Thyroid gland (tissue), 4 donors: ENCODE data around the gene NREP. TPM values are rescaled to one million over a fixed set of nuclear protein-coding genes. Genes with fewer than 3 reads are reported as not detected.

ENCODE experiments used
- DNase-seq, 2 donors: peaks; one replicate each; pipeline ENCODE4 v3.0.0-alpha.2; 2019
- H3K27ac ChIP-seq, 3 donors: fragments of 200-600 bp; sonication (generic); 1 replicate in 2 of 3; 2 replicates in 1 of 3; pipeline ENCODE4 v1.5.1; 2016 to 2019; ENCODE audit warnings: mild to moderate bottlenecking in 1 of 3, moderate library complexity in 1 of 3
- H3K27me3 ChIP-seq: fragments of 200-600 bp; sonication (generic); one replicate; pipeline ENCODE4 v1.5.1; 2019
- H3K36me3 ChIP-seq, 2 donors: fragments of 200-600 bp; sonication (generic); one replicate each; pipeline ENCODE4 v1.5.1; 2016 to 2019
- H3K4me1 ChIP-seq, 2 donors: fragments of 200-600 bp; sonication (generic); one replicate each; pipeline ENCODE4 v1.5.1; 2017 to 2019
- H3K4me3 ChIP-seq, 3 donors: fragments of 200-600 bp; sonication (generic); replicated peaks in 1 of 3; 1 replicate in 2 of 3; 2 replicates in 1 of 3; pipeline ENCODE4 v1.5.1; 2016; ENCODE audit warnings: mild to moderate bottlenecking in 1 of 3
- H3K9me3 ChIP-seq: fragments of 200-600 bp; sonication (generic); one replicate; pipeline ENCODE4 v1.5.1; 2017
- POLR2A ChIP-seq, 2 donors: fragments of 450-650 bp; IDR thresholded peaks; one replicate each; pipeline ENCODE4 v1.6.1; 2017; ENCODE audit warnings: antibody characterized with exemption in 2 of 2, mild to moderate bottlenecking in 2 of 2, moderate library complexity in 1 of 2
- WGBS, 2 donors: methylation state at CpG; one replicate each; pipeline ENCODE4 v1.1.5; 2017; 5-methylcytosine and 5-hydroxymethylcytosine counted together
- intact Hi-C: fragments of 100-400 bp; cut with DNase I; formaldehyde crosslinking; loops from one replicate; pipeline ENCODE4 v1.15.1; 2023
- total RNA-seq, 4 donors: library from RNA; depleted of rRNA; stranded (reverse); fragments of >200 nt; gene quantifications; one replicate each; pipeline ENCODE4 v1.2.3, GENCODE V29; 2016
- TF ChIP-seq, protein P1 (sequence below), 6 experiments: fragments of 200-600 bp in 3 of 6; fragments of 450-650 bp in 3 of 6; sonication (generic) in 3 of 6; IDR thresholded peaks; one replicate each; pipeline ENCODE4 v1.5.1; 2016 to 2019; ENCODE audit warnings: antibody characterized with exemption in 6 of 6, mild to moderate bottlenecking in 2 of 6, inconsistent platforms in 1 of 6, moderate library complexity in 1 of 6

NREP gene
- total RNA-seq, 4 donors from 2014 or later: 4.4 to 20.6 (median 11.1) TPM

DNA sequence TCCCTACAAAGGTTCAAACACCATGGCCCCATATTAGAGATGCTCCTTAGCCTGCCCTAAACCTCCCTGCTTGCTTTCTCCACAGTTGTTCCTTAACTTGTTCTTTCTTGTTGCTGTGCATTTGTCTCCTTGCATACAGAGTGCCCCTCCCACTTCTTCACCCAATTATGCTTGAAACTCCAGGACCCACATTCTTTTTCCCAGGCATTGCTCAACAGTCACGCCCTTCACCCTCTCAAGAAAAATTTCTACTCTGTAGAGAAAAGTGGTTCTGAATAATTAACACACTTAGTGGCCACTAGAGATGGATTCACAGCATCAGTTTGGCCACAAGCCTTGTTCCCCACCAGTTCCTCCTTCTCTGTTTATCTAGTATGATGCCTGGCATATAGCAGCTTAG is 57.7 kb downstream of the NREP start:
- Histone ChIP-seq H3K36me3 (no peaks in the 10 kb centered on the region), H3K27ac (no peak overlapping the region), H3K27me3 (no peaks in the 10 kb centered on the region), H3K9me3 (no peaks in the 10 kb centered on the region), H3K4me3 (no peak overlapping the region), H3K4me1 (peaks cover 0 to 7% of the 10 kb centered on the region in 2 donors)
- no peak for TF ChIP-seq POLR2A (IDR thresholded peaks at IDR 0.05)
- TF ChIP-seq, protein P1, sequence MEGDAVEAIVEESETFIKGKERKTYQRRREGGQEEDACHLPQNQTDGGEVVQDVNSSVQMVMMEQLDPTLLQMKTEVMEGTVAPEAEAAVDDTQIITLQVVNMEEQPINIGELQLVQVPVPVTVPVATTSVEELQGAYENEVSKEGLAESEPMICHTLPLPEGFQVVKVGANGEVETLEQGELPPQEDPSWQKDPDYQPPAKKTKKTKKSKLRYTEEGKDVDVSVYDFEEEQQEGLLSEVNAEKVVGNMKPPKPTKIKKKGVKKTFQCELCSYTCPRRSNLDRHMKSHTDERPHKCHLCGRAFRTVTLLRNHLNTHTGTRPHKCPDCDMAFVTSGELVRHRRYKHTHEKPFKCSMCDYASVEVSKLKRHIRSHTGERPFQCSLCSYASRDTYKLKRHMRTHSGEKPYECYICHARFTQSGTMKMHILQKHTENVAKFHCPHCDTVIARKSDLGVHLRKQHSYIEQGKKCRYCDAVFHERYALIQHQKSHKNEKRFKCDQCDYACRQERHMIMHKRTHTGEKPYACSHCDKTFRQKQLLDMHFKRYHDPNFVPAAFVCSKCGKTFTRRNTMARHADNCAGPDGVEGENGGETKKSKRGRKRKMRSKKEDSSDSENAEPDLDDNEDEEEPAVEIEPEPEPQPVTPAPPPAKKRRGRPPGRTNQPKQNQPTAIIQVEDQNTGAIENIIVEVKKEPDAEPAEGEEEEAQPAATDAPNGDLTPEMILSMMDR (IDR thresholded peaks at IDR 0.05): no peak
- 50 to 62% methylated on average over 1 of the region's 1 CpG for WGBS, 2 donors
- DNase-seq: no peak
- intact Hi-C loops: no loop called here

DNA sequence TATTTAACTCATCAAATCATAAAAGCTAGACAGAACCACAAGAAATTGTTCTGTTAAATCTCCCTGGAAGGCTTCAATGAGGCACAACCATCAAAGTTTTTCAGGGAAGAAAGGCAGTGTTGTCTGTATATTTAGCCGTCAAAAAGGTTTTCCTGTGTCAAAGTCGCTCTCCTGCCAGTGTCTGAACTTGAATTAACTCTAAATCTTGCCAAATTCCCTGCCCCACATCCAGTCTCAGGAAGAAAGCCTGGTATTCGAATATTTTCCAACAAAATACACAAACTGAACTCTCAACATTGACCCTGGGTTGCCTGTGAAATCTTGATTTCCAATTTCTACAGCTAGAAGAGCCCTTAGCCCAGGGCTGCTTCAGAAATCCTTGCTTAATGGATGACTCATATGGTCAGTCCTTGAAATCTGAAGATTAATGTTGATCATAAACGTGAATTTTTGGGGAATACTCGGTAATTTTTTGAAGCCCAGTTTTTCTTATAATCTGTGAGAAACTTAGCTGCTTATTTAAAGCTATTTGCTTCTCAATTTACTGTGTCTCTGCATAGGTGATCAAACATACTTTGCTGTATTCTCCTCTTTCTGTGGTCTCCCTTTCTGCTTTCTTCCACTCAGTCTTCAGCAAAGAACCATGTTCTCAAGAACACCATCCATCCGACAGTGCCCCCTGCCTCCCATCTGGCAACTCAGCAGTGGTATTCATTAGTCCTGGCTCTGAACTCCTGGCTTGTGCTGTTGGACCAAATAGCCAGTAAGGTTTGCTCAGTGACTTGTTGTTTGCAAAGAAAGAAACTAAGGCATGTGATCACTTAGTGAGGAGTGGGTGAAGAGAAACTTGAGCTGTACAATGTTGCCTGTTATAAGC is 58.9 kb downstream of the NREP start:
- WGBS, 2 donors: 59 to 66% methylated on average over 6 of the region's 6 CpGs
- no peak overlapping the region for H3K4me3 ChIP-seq
- no peak for DNase-seq
- H3K36me3 ChIP-seq: no peaks in the 10 kb centered on the region
- TF ChIP-seq, protein P1 (IDR thresholded peaks at IDR 0.05): no peak
- TF ChIP-seq POLR2A (IDR thresholded peaks at IDR 0.05): no peak
- no peaks in the 10 kb centered on the region for H3K9me3 ChIP-seq
- intact Hi-C loops: no loop called here
- no peaks in the 10 kb centered on the region for H3K27me3 ChIP-seq
- H3K27ac ChIP-seq: no peak overlapping the region
- peaks cover 0 to 7% of the 10 kb centered on the region in 2 donors for H3K4me1 ChIP-seq

DNA sequence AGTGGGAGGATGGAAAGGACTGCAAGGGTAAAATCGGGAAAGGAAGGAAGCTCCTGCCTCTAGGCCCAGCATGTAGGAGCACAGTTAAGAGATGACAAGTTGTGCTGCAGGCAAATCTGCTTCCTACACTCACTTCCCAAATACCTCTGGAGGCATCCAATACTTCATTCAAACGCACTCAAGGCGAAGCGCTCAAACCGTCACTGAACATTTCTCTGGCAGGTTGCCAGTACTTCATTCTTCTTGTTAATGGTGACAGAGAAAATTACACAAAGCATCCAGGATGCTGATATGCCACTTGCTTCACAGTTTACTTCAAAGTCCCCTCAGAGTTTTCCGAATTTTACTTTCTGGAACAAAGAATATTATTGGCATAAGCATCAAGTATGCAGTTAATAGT is 59.8 kb downstream of the NREP start:
- Histone ChIP-seq H3K4me3 (no peak overlapping the region), H3K27ac (no peak overlapping the region), H3K9me3 (no peaks in the 10 kb centered on the region), H3K4me1 (peaks cover 0 to 7% of the 10 kb centered on the region in 2 donors), H3K36me3 (no peaks in the 10 kb centered on the region), H3K27me3 (no peaks in the 10 kb centered on the region)
- intact Hi-C loops: no loop called here
- peak in 1 of 2 donors; percentile 8 for DNase-seq
- WGBS, 2 donors: 31 to 40% methylated on average over 6 of the region's 6 CpGs
- TF ChIP-seq, protein P1 (IDR thresholded peaks at IDR 0.05): no peak
- no peak for TF ChIP-seq POLR2A (IDR thresholded peaks at IDR 0.05)

DNA sequence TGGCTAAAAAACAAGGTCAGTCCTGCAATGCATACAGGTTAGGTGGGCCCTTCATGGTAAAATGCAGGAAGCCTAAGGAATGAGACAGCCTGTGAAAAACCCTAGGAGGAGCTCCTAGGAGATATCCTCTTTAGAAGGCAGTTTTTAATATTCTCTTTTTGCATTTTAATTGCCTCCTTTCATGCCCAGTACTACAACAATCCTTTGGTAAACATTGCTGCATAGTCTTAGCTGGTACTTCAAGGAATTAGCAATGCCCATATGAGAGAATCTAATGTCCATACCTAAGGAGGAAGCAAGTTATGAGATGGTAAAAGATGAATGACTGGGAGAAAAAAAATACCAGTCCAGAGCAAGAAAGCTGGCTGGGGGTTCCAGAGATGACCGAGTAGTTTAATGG is 61.0 kb downstream of the NREP start:
- H3K36me3 ChIP-seq: no peaks in the 10 kb centered on the region
- intact Hi-C loops: no loop called here
- DNase-seq: no peak
- H3K9me3 ChIP-seq: no peaks in the 10 kb centered on the region
- 82 to 89% methylated on average over 1 of the region's 1 CpG for WGBS, 2 donors
- no peak overlapping the region for H3K4me3 ChIP-seq
- no peaks in the 10 kb centered on the region for H3K27me3 ChIP-seq
- peaks cover 0 to 7% of the 10 kb centered on the region in 2 donors for H3K4me1 ChIP-seq
- TF ChIP-seq, protein P1 (IDR thresholded peaks at IDR 0.05): no peak
- no peak for TF ChIP-seq POLR2A (IDR thresholded peaks at IDR 0.05)
- H3K27ac ChIP-seq: no peak overlapping the region

DNA sequence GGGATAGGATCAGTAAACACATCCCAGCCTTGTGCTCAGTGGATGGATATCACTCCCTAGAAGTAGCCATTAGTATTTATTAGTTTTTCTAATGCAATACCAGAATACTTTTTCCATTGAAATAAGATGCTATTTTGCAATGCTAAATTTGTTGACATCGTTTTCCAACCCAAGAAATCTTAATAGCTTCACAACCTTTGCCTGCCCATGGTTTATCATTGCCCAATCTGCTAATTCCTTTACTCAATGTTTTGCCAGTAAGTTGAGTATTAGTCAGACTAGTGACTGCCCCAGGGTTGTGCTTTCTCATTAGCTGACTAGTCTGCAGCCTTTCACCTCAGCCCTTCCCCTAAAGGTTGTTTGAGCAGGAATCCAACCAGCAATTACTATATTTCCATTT is 62.9 kb downstream of the NREP start:
- Histone ChIP-seq H3K4me1 (peaks cover 0 to 7% of the 10 kb centered on the region in 2 donors), H3K9me3 (no peaks in the 10 kb centered on the region), H3K4me3 (no peak overlapping the region), H3K27me3 (no peaks in the 10 kb centered on the region), H3K36me3 (no peaks in the 10 kb centered on the region), H3K27ac (no peak overlapping the region)
- DNase-seq: no peak
- TF ChIP-seq POLR2A (IDR thresholded peaks at IDR 0.05): no peak
- TF ChIP-seq, protein P1 (IDR thresholded peaks at IDR 0.05): no peak
- intact Hi-C loops: no loop called here
- WGBS, 2 donors: 83 to 93% methylated on average over 1 of the region's 1 CpG
